Caco-2 (cell line): ENCODE results near the gene PDGFD. TPM values are rescaled to one million over a fixed set of nuclear protein-coding genes. Genes with fewer than 3 reads are reported as not detected.

ENCODE experiments used
- BruUV-seq: library from RNA; stranded (reverse); fragments of 400-500 nt; replicated peaks from 2 replicates; lab custom pipeline; 2021; lab: Mats Ljungman, UMichigan
- CTCF ChIA-PET: fragments of 300-600 bp; sonication (Branson Sonifier 250); formaldehyde crosslinking; loops from one replicate; lab custom pipeline; 2022; ENCODE audit warnings: antibody characterized with exemption; lab: Charles Lee
- POLR2A ChIA-PET: fragments of 300-600 bp; sonication (Branson Sonifier 250); formaldehyde crosslinking; loops from one replicate; lab custom pipeline; 2022; ENCODE audit warnings: antibody characterized with exemption; lab: Charles Lee
- DNase-seq, 2 experiments: peaks; one replicate each; pipeline versions ENCODE4 v3.0.0 to v3.0.0-alpha.2; 2020 to 2022
- H3K27me3 ChIP-seq: replicated peaks from 2 replicates; pipeline ENCODE4 v1.6.0; 2011; ENCODE audit warnings: low read length; ENCODE audit not compliant: control insufficient read depth, insufficient read depth
- H3K36me3 ChIP-seq: 2 replicates; pipeline ENCODE4 v1.5.1; 2011; ENCODE audit warnings: low read length; ENCODE audit not compliant: control insufficient read depth, insufficient read depth
- H3K4me1 ChIP-seq: fragments of 250-450 bp; sonication (Bioruptor Pico); 2 replicates; pipeline ENCODE4 v1.5.1; 2020; ENCODE audit warnings: mild to moderate bottlenecking
- H3K4me3 ChIP-seq: 2 replicates; pipeline ENCODE4 v1.5.1; 2011; ENCODE audit warnings: low read depth, mild to moderate bottlenecking, control low read depth, low read length
- H3K9me3 ChIP-seq: fragments of 250-450 bp; sonication (Bioruptor Pico); 2 replicates; pipeline ENCODE4 v1.5.1; 2020; ENCODE audit warnings: mild to moderate bottlenecking, moderate library complexity
- H3K27ac Mint-ChIP-seq: one replicate; pipeline ENCODE4 v1.8.0; 2022; ENCODE audit warnings: mixed read lengths; ENCODE audit not compliant: unreplicated experiment
- H3K27me3 Mint-ChIP-seq: one replicate; pipeline ENCODE4 v1.8.0; 2022; ENCODE audit warnings: mixed read lengths; ENCODE audit not compliant: insufficient read depth, unreplicated experiment
- H3K36me3 Mint-ChIP-seq: one replicate; pipeline ENCODE4 v1.8.0; 2022; ENCODE audit warnings: mild to moderate bottlenecking, mixed read lengths; ENCODE audit not compliant: insufficient read depth, unreplicated experiment
- H3K4me1 Mint-ChIP-seq: one replicate; pipeline ENCODE4 v1.8.0; 2022; ENCODE audit warnings: low read depth, mixed read lengths; ENCODE audit not compliant: unreplicated experiment
- H3K4me3 Mint-ChIP-seq: one replicate; pipeline ENCODE4 v1.8.0; 2022; ENCODE audit warnings: mild to moderate bottlenecking, moderate library complexity, mixed read lengths; ENCODE audit not compliant: unreplicated experiment
- H3K9me3 Mint-ChIP-seq: one replicate; pipeline ENCODE4 v1.8.0; 2022; ENCODE audit warnings: mixed read lengths; ENCODE audit not compliant: unreplicated experiment
- CTCF ChIP-seq, 2 experiments: fragments of 200-600 bp in 1 of 2; IDR thresholded peaks; 1 replicate in 1 of 2; 2 replicates in 1 of 2; pipeline versions ENCODE4 v1.5.1 to v1.8.0; 2011 to 2022; ENCODE audit warnings: antibody characterized with exemption in 1 of 2, control low read depth in 1 of 2, inconsistent platforms in 1 of 2, low read depth in 1 of 2, low read length in 1 of 2, mild to moderate bottlenecking in 1 of 2, moderate library complexity in 1 of 2; ENCODE audit not compliant: insufficient read depth in 1 of 2, severe bottlenecking in 1 of 2, unreplicated experiment in 1 of 2
- intact Hi-C: fragments of 100-400 bp; cut with micrococcal nuclease; formaldehyde crosslinking; loops from one replicate; pipeline ENCODE4 v1.10.0; 2022; ENCODE audit not compliant: unreplicated experiment
- total RNA-seq: library from RNA; stranded (reverse); gene quantifications from 2 replicates; pipeline ENCODE4 v1.2.3, GENCODE V29; 2022

The PDGFD gene
- total RNA-seq, 1 experiment from 2014 or later = not detected

- TF ChIP-seq CTCF (IDR thresholded peaks at IDR 0.05; ENCODE audit: insufficient read depth in 1 of 2, low read depth in 1 of 2, low read length in 1 of 2, severe bottlenecking in 1 of 2, unreplicated experiment in 1 of 2) = no peak
- H3K4me1 Mint-ChIP-seq = no peaks in the 10 kb centered on the region
- no peak overlapping the region for H3K4me3 Mint-ChIP-seq
- Histone ChIP-seq H3K4me3 (no peak overlapping the region), H3K4me1 (no peaks in the 10 kb centered on the region), H3K36me3 (no peaks in the 10 kb centered on the region), H3K27me3 (no peaks in the 10 kb centered on the region), H3K9me3 (no peaks in the 10 kb centered on the region)
- POLR2A ChIA-PET = no interaction called here
- CTCF ChIA-PET = interaction anchor here (0.7 kb wide), 1 partner anchor 198 kb away, joined by 3 read pairs; no protein-coding TSS in a partner anchor
- H3K36me3 Mint-ChIP-seq = no peaks in the 10 kb centered on the region
- intact Hi-C loops = no loop called here
- no peaks in the 10 kb centered on the region for H3K9me3 Mint-ChIP-seq
- no TSS peak for BruUV-seq
- H3K27ac Mint-ChIP-seq = no peak overlapping the region
- H3K27me3 Mint-ChIP-seq = peaks cover 17% of the 10 kb centered on the region
- no peak for DNase-seq
These were observed 103.1 kb downstream of the PDGFD start for GRCh38 chr11:104060820-104061219.

- no peaks in the 10 kb centered on the region for H3K36me3 Mint-ChIP-seq
- H3K27me3 ChIP-seq = no peaks in the 10 kb centered on the region
- intact Hi-C loops = no loop called here
- H3K36me3 ChIP-seq = no peaks in the 10 kb centered on the region
- TF ChIP-seq CTCF (IDR thresholded peaks at IDR 0.05; ENCODE audit: insufficient read depth in 1 of 2, low read depth in 1 of 2, low read length in 1 of 2, severe bottlenecking in 1 of 2, unreplicated experiment in 1 of 2) = no peak
- H3K4me3 Mint-ChIP-seq = no peak overlapping the region
- H3K9me3 Mint-ChIP-seq = no peaks in the 10 kb centered on the region
- no peak for DNase-seq
- no peaks in the 10 kb centered on the region for H3K4me1 ChIP-seq
- H3K4me3 ChIP-seq = no peak overlapping the region
- no peak overlapping the region for H3K27ac Mint-ChIP-seq
- BruUV-seq = no TSS peak
- POLR2A ChIA-PET = no interaction called here
- CTCF ChIA-PET = interaction anchor here (0.7 kb wide), 1 partner anchor 198 kb away, joined by 3 read pairs; no protein-coding TSS in a partner anchor
- peaks cover 17% of the 10 kb centered on the region for H3K27me3 Mint-ChIP-seq
- 0 out of 2 replicates have a peak, but pooled peaks cover 3% of the 10 kb centered on the region for H3K9me3 ChIP-seq
- no peaks in the 10 kb centered on the region for H3K4me1 Mint-ChIP-seq
These were observed 103.7 kb downstream of the PDGFD start for GRCh38 chr11:104060004-104060794.

GRCh38 chr11:104058680-104059079 lies 105.3 kb downstream of the PDGFD start:
- no peak for DNase-seq
- 0 out of 2 replicates have a peak, but pooled peaks cover 3% of the 10 kb centered on the region for H3K9me3 ChIP-seq
- Mint-ChIP-seq H3K27me3 (peaks cover 19% of the 10 kb centered on the region), H3K27ac (no peak overlapping the region), H3K4me1 (no peaks in the 10 kb centered on the region), H3K4me3 (no peak overlapping the region), H3K36me3 (no peaks in the 10 kb centered on the region), H3K9me3 (no peaks in the 10 kb centered on the region)
- H3K4me1 ChIP-seq = no peaks in the 10 kb centered on the region
- ChIA-PET CTCF (no interaction called here), POLR2A (no interaction called here)
- no peak overlapping the region for H3K4me3 ChIP-seq
- H3K27me3 ChIP-seq = no peaks in the 10 kb centered on the region
- intact Hi-C loops = no loop called here
- TF ChIP-seq CTCF (IDR thresholded peaks at IDR 0.05; ENCODE audit: insufficient read depth in 1 of 2, low read depth in 1 of 2, low read length in 1 of 2, severe bottlenecking in 1 of 2, unreplicated experiment in 1 of 2) = no peak
- no TSS peak for BruUV-seq
- H3K36me3 ChIP-seq = no peaks in the 10 kb centered on the region
